GM19463 (cell line): Measurements from ENCODE around the gene DUSP15.
A peak's percentile ranks its signal among the peaks of the same experiment; 100 is the strongest.
"Not testable (repeated sequence)": the region's sequence is repeated elsewhere in the genome, so short reads cannot be mapped to it uniquely, and the experiment has no call there.

Experiments
- ATAC-seq: cut with Tn5 transposase; IDR thresholded peaks from one replicate; pipeline ENCODE4 v1.9.1; 2021; ENCODE audit warnings: mild to moderate bottlenecking, moderate library complexity; ENCODE audit not compliant: unreplicated experiment

DUSP15 gene

GRCh38 chr20:31824125-31824485 is 46.2 kb downstream of the DUSP15 start:
- ATAC-seq, result no peak

- no peak for ATAC-seq
Observed at GRCh38 chr20:31823360-31824124, 46.8 kb downstream of the DUSP15 start.

GRCh38 chr20:31822421-31823330 is 47.7 kb downstream of the DUSP15 start:
- peak; percentile 65 for ATAC-seq

- ATAC-seq, result no peak
Observed at GRCh38 chr20:31821427-31821826, 48.9 kb downstream of the DUSP15 start.

GRCh38 chr20:31820228-31820627 is 50.1 kb downstream of the DUSP15 start:
- ATAC-seq, result no peak

GRCh38 chr20:31819083-31819784 is 51.1 kb downstream of the DUSP15 start, which contains the start of gene MYLK2:
Gene MYLK2, plus strand, starts transcription at chr20:31819356. Its CDS starts 225 bp downstream, at chr20:31819581.
- ATAC-seq, result no peak

- no peak for ATAC-seq
Observed at GRCh38 chr20:31818376-31818908, 51.9 kb downstream of the DUSP15 start.

GRCh38 chr20:31817461-31817860 is 52.9 kb downstream of the DUSP15 start:
- no peak for ATAC-seq

GRCh38 chr20:31816221-31816620 is 54.1 kb downstream of the DUSP15 start:
- no peak for ATAC-seq

GRCh38 chr20:31815408-31816188 is 54.7 kb downstream of the DUSP15 start:
- ATAC-seq, result no peak

GRCh38 chr20:31814142-31814541 is 56.2 kb downstream of the DUSP15 start:
- not testable (repeated sequence) for ATAC-seq

GRCh38 chr20:31813611-31814010 is 56.7 kb downstream of the DUSP15 start:
- no peak for ATAC-seq

GRCh38 chr20:31811796-31812728 is 58.3 kb downstream of the DUSP15 start:
- ATAC-seq, result no peak

- ATAC-seq, result no peak
Observed at GRCh38 chr20:31811198-31811597, 59.1 kb downstream of the DUSP15 start.
